ENCODE data around the gene FOXP1. TPM values are rescaled to one million over a fixed set of nuclear protein-coding genes. Genes with fewer than 3 reads are reported as not detected.

Gene FOXP1
- total and polyA plus RNA-seq, 2 of the 8 experiments (the other 6 are each of a cell fraction or from before 2014, with no cell fraction given) = 13.9 to 25.4 TPM

DNA sequence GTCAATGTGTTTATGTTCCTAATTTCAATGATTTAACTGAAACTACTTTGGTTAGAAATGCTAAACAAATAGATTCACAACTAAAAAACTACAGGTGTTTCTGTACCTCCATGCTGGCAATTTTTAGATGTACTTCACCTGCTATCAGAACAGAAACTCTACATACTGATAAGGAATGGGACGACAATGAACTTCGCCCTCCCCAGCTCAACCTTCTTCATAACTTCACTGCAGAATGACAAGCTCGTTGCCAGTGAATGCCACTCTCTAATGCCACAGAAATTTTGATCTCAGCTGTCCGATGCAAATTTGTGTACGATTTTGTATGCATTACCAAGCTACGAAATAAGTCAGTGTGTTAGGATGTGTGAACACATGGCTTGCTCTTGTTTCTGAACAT is 133.4 kb downstream of the FOXP1 start (continued):
- TF ChIP-seq MAFK (IDR thresholded peaks at IDR 0.05; ENCODE audit: low read depth, low read length) (no peak), KDM5A (IDR thresholded peaks at IDR 0.05; ENCODE audit: low read length) (no peak), TAF7 (optimal IDR thresholded peaks at IDR 0.05; ENCODE audit: borderline replicate concordance, low read depth, low read length) (no peak), GABPA (IDR thresholded peaks at IDR 0.05; ENCODE audit: borderline replicate concordance, insufficient read depth, low read length) (no peak), EP300 (IDR thresholded peaks at IDR 0.05; ENCODE audit: borderline replicate concordance in 1 of 2, low read depth in 2 of 2, low read length in 2 of 2) (no peak)

Measured in H1 (cell line).